ENCODE results near the gene NR6A1.
"Not testable (repeated sequence)": the region's sequence is repeated elsewhere in the genome, so short reads cannot be mapped to it uniquely, and the experiment has no call there.

- TF ChIP-seq CTCF (IDR thresholded peaks at IDR 0.05 in 8 of 11, conservative IDR thresholded peaks at IDR 0.05 in 3 of 11); POLR2AphosphoS5 (IDR thresholded peaks at IDR 0.05): not testable (repeated sequence)
These were observed 1.8 kb upstream of the NR6A1 start for GRCh38 chr9:124772877-124773276.
